Mammary microvascular endothelial cell (primary cell): ENCODE data around the gene C12orf54. TPM values are rescaled to one million over a fixed set of nuclear protein-coding genes. Genes with fewer than 3 reads are reported as not detected.

Experiments
- total RNA-seq: library from RNA; depleted of rRNA; stranded (reverse); fragments of >200 nt; gene quantifications from 2 replicates; pipeline ENCODE4 v1.2.3, GENCODE V29; 2015

C12orf54 gene
- total RNA-seq, result not detected in 2 replicates

GRCh38 chr12:48482198-48482597 is at the start of gene C12orf54:
Gene C12orf54, plus strand, starts transcription at chr12:48482498. Its CDS starts 799 bp downstream, at chr12:48483297.

GRCh38 chr12:48472259-48472658 is 10.0 kb upstream of the C12orf54 start, which contains the start of gene ANP32D:
Gene ANP32D, plus strand, starts transcription at chr12:48472559. Its CDS starts 106 bp downstream, at chr12:48472665.

GRCh38 chr12:48525332-48525731 is 43.0 kb downstream of the C12orf54 start, which contains the start of gene OR8S1:
Gene OR8S1, plus strand, starts transcription at chr12:48525632. Its CDS starts 0 bp downstream, at chr12:48525632.

Other genes with a start within 250 kb of the C12orf54 start
- 2.3 and 7.7 TPM in 2 replicates for gene ZNF641, start 131.6 kb upstream of the C12orf54 start, total RNA-seq
- not detected in 2 replicates for gene ANP32D, start 9.9 kb upstream of the C12orf54 start, total RNA-seq
- gene OR8S1, start 43.1 kb downstream of the C12orf54 start, total RNA-seq, result not detected in 2 replicates
- not detected in 2 replicates for gene LALBA, start 87.5 kb downstream of the C12orf54 start, total RNA-seq
- gene KANSL2, start 199.7 kb downstream of the C12orf54 start, total RNA-seq, result 17.8 and 24.4 TPM in 2 replicates
- gene CCNT1, start 234.2 kb downstream of the C12orf54 start, total RNA-seq, result 11.0 and 12.5 TPM in 2 replicates